Panc1 (cell line): ENCODE data around the gene KRTAP9-4. TPM values are rescaled to one million over a fixed set of nuclear protein-coding genes. Genes with fewer than 3 reads are reported as not detected.

Source experiments
- ATAC-seq: fragments of 200-7000 bp; cut with Tn5 transposase; 2 replicates; pipeline ENCODE4 v1.9.1; 2020; ENCODE audit warnings: mild to moderate bottlenecking, moderate library complexity
- BruUV-seq: library from RNA; stranded (reverse); fragments of 400-500 nt; replicated peaks from 2 replicates; lab custom pipeline; 2021; lab: Mats Ljungman, UMichigan
- CTCF ChIA-PET: fragments of 300-600 bp; sonication (Branson Sonifier 250); formaldehyde crosslinking; loops from one replicate; lab custom pipeline; 2022; ENCODE audit warnings: antibody characterized with exemption; lab: Charles Lee
- POLR2A ChIA-PET: fragments of 300-600 bp; sonication (Branson Sonifier 250); formaldehyde crosslinking; loops from one replicate; lab custom pipeline; 2022; ENCODE audit warnings: antibody characterized with exemption; lab: Charles Lee
- DNase-seq: peaks from one replicate; pipeline ENCODE4 v3.0.0-alpha.2; 2010; ENCODE audit warnings: low read depth, low spot score
- H3K27ac ChIP-seq: 2 replicates; pipeline ENCODE4 v1.5.1; 2011; ENCODE audit warnings: mild to moderate bottlenecking, low read length, inconsistent platforms
- H3K27me3 ChIP-seq: fragments of 200-500 bp; sonication (Bioruptor generic); 2 replicates; pipeline ENCODE4 v1.6.0; 2014; ENCODE audit warnings: low read length, inconsistent platforms; ENCODE audit not compliant: control insufficient read depth, insufficient read depth
- H3K36me3 ChIP-seq: fragments of 200-500 bp; sonication (Bioruptor generic); 2 replicates; pipeline ENCODE4 v1.5.1; 2014; ENCODE audit warnings: inconsistent platforms, mild to moderate bottlenecking, low read length, moderate library complexity; ENCODE audit not compliant: control insufficient read depth, insufficient read depth
- H3K4me1 ChIP-seq: 2 replicates; pipeline ENCODE4 v1.5.1; 2011; ENCODE audit warnings: inconsistent platforms, mild to moderate bottlenecking, low read length, moderate library complexity; ENCODE audit not compliant: control insufficient read depth, insufficient read depth
- H3K4me3 ChIP-seq, 2 experiments: 2 replicates each; pipeline ENCODE4 v1.5.1; 2011 to 2012; ENCODE audit warnings: low read depth in 2 of 2, low read length in 2 of 2, mild to moderate bottlenecking in 2 of 2, inconsistent platforms in 1 of 2, moderate library complexity in 1 of 2
- H3K9me3 ChIP-seq: fragments of 200-500 bp; sonication (Bioruptor generic); 2 replicates; pipeline ENCODE4 v1.5.1; 2014; ENCODE audit warnings: low read depth, mild to moderate bottlenecking, inconsistent platforms, low read length, moderate library complexity; ENCODE audit not compliant: control insufficient read depth, insufficient read depth
- CTCF ChIP-seq: fragments of 450-650 bp; IDR thresholded peaks from 2 replicates; pipeline ENCODE4 v1.5.1; 2017; ENCODE audit warnings: mild to moderate bottlenecking
- POLR2AphosphoS5 ChIP-seq: IDR thresholded peaks from 2 replicates; pipeline ENCODE4 v1.6.1; 2012; ENCODE audit warnings: mild to moderate bottlenecking, low read depth, low read length, moderate library complexity
- REST ChIP-seq, 2 experiments: IDR thresholded peaks; 2 replicates each; pipeline ENCODE4 v1.6.1; 2011 to 2012; ENCODE audit warnings: low read depth in 2 of 2, control low read depth in 1 of 2, low read length in 1 of 2, mild to moderate bottlenecking in 1 of 2, moderate library complexity in 1 of 2; ENCODE audit not compliant: insufficient read depth in 1 of 2
- SIN3A ChIP-seq: IDR thresholded peaks from 2 replicates; pipeline ENCODE4 v1.6.1; 2012; ENCODE audit warnings: low read depth, mild to moderate bottlenecking, low read length, moderate library complexity, borderline replicate concordance; ENCODE audit not compliant: insufficient read depth
- TCF7L2 ChIP-seq: IDR thresholded peaks from 2 replicates; pipeline ENCODE4 v1.6.1; 2011; ENCODE audit warnings: mild to moderate bottlenecking, low read depth, low read length, inconsistent platforms
- in situ Hi-C: cut with HindIII; loops from 2 replicates; pipeline ENCODE4 v1.10.0; 2016; ENCODE audit warnings: low sequenced_read_pairs, low pct_unique_long_range_greater_than_20kb
- intact Hi-C: fragments of 100-400 bp; cut with micrococcal nuclease; formaldehyde crosslinking; loops from one replicate; pipeline ENCODE4 v1.10.0; 2022; ENCODE audit not compliant: unreplicated experiment
- total RNA-seq: library from RNA; stranded (reverse); gene quantifications from one replicate; pipeline ENCODE4 v1.2.1, GENCODE V29; 2021; ENCODE audit not compliant: unreplicated experiment

Gene KRTAP9-4
- total RNA-seq, 1 experiment from 2014 or later, result not detected

- DNase-seq, result no peak
- H3K4me1 ChIP-seq, result no peaks in the 10 kb centered on the region
Observed at GRCh38 chr17:41212524-41213169, 36.8 kb upstream of the KRTAP9-4 start.

GRCh38 chr17:41215681-41216080 is 33.8 kb upstream of the KRTAP9-4 start:
- CTCF ChIA-PET, result no interaction called here
- Histone ChIP-seq H3K4me1 (no peaks in the 10 kb centered on the region), H3K9me3 (no peaks in the 10 kb centered on the region), H3K27me3 (no peaks in the 10 kb centered on the region; the same call in 1 of the 2 replicates), H3K4me3 (no peak overlapping the region), H3K36me3 (no peaks in the 10 kb centered on the region), H3K27ac (no peak overlapping the region)
- no TSS peak for BruUV-seq
- DNase-seq (no peak), ATAC-seq (no peak)
- intact Hi-C loops, result no loop called here
- in situ Hi-C loops, result no loop called here
- POLR2A ChIA-PET, result no interaction called here
- TF ChIP-seq REST (IDR thresholded peaks at IDR 0.05; ENCODE audit: insufficient read depth in 1 of 2, low read depth in 2 of 2, low read length in 1 of 2) (no peak), SIN3A (no peak), CTCF (no peak), POLR2AphosphoS5 (no peak), TCF7L2 (no peak)

More at GRCh38 chr17:41212524-41213169, 36.8 kb upstream of the KRTAP9-4 start:
- POLR2A ChIA-PET, result no interaction called here
- peaks cover 7% of the 10 kb centered on the region for H3K27me3 ChIP-seq
- no peak overlapping the region for H3K4me3 ChIP-seq
- no peaks in the 10 kb centered on the region for H3K9me3 ChIP-seq
- peak; percentile 62 for ATAC-seq
- no peak overlapping the region for H3K27ac ChIP-seq
- TF ChIP-seq CTCF (no peak), POLR2AphosphoS5 (no peak), SIN3A (no peak), TCF7L2 (no peak), REST (IDR thresholded peaks at IDR 0.05; ENCODE audit: insufficient read depth in 1 of 2, low read depth in 2 of 2, low read length in 1 of 2) (no peak)
- CTCF ChIA-PET, result no interaction called here
- no peaks in the 10 kb centered on the region for H3K36me3 ChIP-seq
- intact Hi-C loops, result no loop called here
- in situ Hi-C loops, result no loop called here
- no TSS peak for BruUV-seq
